GM19397 (cell line): ENCODE data around the gene BLTP1.

ENCODE experiments used
- ATAC-seq: cut with Tn5 transposase; IDR thresholded peaks from one replicate; pipeline ENCODE4 v1.9.1; 2021; ENCODE audit warnings: mild to moderate bottlenecking, moderate library complexity; ENCODE audit not compliant: unreplicated experiment

The BLTP1 gene

DNA sequence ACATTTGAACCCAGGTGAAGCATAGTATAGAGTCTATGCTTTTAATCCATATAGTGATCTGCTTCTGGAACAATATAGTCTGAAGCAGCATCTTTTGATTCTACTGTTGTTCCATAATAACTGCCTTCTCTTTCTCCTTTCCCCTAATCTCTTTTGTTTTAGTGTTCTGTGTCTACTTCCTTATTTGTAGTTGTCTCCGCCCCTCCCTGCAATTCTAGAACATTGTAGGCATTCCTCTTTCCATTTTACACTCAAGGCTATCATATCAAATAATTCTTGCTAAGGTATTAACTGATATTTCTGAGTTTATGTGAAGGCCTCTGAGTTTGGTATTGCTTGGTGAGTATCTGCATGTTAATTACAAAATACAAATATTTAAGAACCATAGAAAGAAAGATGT is 11.6 kb downstream of the BLTP1 start:
- no peak for ATAC-seq

DNA sequence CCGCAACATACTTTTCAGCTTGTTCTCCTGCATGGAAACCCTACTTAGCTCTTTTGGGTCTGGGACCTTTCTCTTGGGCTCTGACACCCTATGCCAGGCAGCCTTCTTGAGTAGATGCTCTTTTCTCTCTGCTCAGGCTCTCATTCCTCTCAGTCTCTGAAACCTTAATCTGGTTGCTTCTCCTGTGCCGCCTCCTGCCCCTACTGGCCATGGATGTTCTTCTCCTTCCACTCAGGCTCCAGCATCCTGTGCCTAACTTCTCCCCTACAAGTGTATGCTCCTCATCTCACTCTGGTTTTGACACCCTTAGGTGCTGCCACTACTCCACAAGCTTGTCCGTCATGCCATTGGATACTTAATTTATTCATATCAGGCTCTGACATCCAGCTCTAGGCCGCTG is 15.2 kb downstream of the BLTP1 start:
- ATAC-seq: no peak

GRCh38 chr4:122170775-122171174 is 18.6 kb downstream of the BLTP1 start:
- no peak for ATAC-seq

- no peak for ATAC-seq
These were observed 19.2 kb downstream of the BLTP1 start for GRCh38 chr4:122171323-122171722.

GRCh38 chr4:122172266-122172665 is 20.1 kb downstream of the BLTP1 start:
- ATAC-seq: no peak

DNA sequence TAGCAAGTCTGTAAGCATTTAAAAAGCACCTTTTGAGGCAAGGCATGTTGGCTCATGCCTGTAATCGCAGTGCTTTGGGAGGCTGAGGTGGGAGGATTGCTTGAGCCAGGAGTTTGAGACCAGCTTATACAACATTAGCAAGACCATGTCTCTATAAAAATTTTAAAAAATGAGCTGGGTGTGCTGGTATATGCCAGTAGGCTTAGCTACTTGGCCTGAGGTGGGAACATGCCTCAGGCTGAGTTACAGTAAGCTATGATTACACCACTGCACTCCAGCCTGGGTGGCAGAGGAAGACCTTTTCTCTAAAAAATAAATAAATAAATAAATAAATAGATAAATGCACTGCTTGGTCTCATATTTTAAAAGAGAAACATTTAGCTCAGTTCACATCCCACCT is 26.8 kb downstream of the BLTP1 start:
- ATAC-seq: no peak

- ATAC-seq: no peak
These were observed 43.6 kb downstream of the BLTP1 start for GRCh38 chr4:122195718-122196117.
